GM19193 (cell line): ENCODE results near the gene CPT2.

ENCODE experiments used
- POLR2A ChIP-seq: IDR thresholded peaks from 4 replicates; pipeline ENCODE4 v1.6.1; 2011; ENCODE audit not compliant: insufficient read depth, insufficient read length; ENCODE audit errors: extremely low read depth

The CPT2 gene

DNA sequence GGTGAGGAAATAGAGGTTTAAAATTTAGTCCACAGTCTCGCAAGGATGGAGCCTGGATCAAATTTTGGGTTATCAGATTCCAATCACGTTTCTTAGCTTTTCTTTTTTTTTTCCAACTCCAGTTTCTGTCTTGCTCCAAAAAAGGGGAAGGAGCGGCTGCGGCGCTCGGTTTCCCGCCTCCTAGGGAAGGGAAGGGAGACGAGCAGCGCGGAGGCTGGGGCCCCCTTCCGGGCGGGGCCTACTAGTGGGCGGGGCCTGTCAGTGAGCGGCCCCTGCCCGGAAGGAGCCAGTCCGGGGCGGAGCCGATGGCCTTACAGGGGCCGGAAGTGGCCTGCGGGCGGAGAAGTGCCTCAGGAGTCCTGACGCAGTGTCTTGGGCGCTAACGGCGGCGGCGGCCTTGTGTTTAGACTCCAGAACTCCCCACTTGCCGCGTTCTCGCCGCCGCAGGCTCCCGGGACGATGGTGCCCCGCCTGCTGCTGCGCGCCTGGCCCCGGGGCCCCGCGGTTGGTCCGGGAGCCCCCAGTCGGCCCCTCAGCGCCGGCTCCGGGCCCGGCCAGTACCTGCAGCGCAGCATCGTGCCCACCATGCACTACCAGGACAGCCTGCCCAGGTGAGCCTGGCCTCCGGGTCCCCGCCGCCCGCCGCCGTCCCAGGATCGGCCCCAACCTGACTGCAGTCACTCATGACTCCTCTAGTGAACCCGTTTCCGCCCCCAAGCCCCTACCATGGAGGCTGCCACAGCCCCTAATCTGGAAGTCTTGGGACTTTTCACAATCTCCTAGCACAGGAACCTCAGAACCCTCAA, at the start of gene CPT2:
Gene CPT2 (plus strand): TSS at position 340 of the 806 bp plus-strand sequence. CDS start 120 bp downstream, at position 460.
- TF ChIP-seq POLR2A = peak; percentile 94

DNA sequence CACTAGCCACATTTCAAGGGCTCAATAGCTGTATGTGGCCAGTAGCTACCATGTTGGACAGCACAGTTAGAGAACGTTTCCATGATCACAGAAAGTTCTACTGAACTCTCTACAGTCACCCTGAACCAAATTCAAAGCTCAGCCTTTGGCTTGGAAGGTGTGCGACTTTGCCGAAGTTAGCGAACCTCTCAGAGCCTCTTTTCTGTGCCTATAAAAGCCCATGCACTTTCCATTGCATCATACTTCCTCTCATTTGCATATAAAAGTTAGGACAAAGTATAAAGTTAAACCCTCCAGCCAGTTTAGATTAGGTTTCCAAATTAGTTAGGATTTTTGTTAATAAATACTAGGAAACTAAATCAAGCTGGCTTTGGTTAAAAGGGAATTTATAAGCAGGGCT, 49.5 kb upstream of the CPT2 start:
- TF ChIP-seq POLR2A = no peak

- no peak for TF ChIP-seq POLR2A
Measured at GRCh38 chr1:53148123-53148522, 48.5 kb upstream of the CPT2 start.

- no peak for TF ChIP-seq POLR2A
Measured at GRCh38 chr1:53153752-53154151, 42.9 kb upstream of the CPT2 start.

- no peak for TF ChIP-seq POLR2A
Measured at GRCh38 chr1:53154859-53155438, 41.7 kb upstream of the CPT2 start.

GRCh38 chr1:53155534-53155933, 41.1 kb upstream of the CPT2 start:
- TF ChIP-seq POLR2A = no peak

DNA sequence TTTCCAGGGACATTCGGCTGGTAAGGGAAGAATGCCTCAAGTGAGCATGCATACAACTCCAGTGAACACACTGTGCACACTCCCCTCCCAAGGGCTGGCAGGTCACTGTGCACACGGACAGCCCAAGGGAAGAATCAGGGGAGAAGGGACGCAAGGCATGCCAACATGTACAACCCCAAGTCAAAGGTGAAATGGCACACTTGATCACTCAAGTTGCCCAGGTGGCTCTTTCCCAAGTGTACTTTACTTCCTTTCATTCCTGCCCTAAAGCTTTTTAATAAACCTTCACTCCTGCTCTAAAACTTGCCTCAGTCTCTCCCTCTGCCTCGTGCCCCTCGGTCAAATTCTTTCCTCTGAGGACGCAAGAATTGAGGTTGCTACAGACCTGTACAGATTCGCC, 40.7 kb upstream of the CPT2 start:
- no peak for TF ChIP-seq POLR2A

- no peak for TF ChIP-seq POLR2A
Measured at GRCh38 chr1:53156783-53157182, 39.8 kb upstream of the CPT2 start.

DNA sequence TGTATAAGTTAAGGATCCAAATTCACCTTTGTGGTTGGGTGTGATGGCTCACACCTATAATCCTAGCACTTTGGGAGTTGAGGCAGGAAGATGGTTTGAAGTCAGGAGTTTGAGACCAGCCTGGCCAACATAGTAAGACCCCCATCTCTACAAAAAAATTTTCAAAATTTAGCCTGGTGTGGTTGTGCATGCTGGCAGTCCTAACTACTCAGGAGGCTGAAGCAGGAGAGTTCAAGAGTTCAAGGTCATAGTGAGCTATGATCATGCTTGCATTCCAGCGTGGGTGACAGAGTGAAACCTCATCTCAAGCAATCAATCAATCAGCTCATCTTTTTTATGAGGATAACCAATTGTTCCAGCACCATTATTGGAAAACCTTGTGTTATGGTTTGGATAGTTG, 37.7 kb upstream of the CPT2 start:
- TF ChIP-seq POLR2A = no peak

DNA sequence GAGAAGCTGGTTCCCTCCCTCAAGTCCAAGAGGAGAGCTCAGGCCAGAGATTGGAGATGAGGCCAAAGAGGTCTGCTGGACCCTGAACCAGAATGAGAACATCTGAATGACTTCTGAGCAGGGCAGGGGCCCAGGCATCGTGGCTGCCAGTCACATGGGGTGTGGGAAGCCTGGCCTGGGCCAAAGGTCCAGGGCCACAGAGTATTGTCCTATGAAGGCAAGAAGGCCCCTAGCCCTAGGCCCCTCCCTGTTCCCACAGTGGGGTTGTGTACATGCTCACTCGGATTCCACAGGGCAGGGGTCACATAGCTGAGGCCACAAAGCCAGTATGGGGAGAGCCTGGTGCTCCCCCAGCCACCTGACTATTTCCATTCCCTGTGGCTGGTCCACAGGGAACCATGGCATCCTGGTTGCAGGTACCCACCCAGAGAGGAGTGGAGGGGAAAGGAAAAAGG, 35.7 kb upstream of the CPT2 start:
- no peak for TF ChIP-seq POLR2A

DNA sequence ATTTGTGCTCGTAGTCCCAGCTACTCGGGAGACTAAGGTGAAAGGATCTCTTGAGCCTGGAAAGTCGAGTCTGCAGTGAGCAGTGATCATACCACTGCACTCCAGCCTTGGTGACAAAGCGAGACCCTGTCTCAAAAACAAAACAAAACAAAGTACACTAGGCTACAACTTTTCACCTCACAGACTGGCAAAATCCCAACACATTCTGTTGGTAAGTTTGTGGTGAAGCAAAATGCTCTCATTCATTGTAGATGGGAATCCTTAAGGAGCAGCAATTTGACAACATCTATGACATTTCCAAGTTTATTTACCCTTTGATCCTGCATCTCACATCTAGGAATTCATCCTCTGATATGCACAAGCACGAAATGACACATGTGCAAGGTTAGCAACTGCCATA, 34.0 kb upstream of the CPT2 start:
- no peak for TF ChIP-seq POLR2A

GRCh38 chr1:53163291-53163768, 33.3 kb upstream of the CPT2 start:
- TF ChIP-seq POLR2A = no peak

DNA sequence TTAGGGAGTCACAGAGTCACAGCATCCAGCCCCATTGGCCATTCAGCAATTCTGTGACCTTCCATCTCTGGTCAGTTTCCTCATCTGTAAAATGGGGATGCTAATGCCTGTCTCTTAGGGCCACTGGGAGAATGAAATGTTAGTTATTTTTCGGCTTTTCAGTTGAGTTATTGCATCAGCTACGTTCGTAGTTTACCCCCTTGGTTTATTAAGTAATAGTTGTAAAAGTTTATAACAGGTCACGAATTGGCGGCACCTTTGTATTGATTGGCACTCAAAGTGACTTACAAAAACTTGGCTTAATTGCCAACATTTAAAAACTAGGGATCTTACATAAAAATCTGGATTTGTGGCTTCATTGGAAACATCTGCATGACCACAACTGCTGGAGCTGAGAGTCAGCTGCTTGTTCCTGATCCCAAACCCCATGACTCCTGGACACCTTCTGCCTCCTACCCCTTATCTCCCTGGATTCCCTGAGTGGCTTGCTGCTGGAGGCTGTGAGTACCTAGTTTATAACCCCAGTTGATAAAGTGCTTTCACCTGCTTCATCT, 31.1 kb upstream of the CPT2 start:
- TF ChIP-seq POLR2A = no peak

DNA sequence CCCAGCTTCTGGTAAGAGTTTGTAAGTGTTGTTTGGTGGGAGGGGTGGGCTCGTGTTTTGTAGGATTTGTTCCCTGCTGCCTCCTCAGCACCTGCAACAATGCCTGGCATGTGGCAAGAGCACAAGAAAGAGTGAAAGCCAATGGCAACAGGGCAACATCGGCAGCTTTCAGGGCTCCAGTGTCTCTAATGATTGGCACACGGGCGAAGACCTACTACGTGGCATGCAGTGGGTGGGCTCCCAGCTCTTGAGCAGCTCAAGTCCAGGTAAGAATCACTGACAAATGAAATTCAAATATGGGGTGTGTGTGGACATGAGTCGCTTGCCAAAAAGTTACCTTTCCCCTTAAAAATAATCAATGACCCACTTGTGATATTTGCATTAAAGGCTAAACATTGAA, 30.3 kb upstream of the CPT2 start:
- TF ChIP-seq POLR2A = no peak

- no peak for TF ChIP-seq POLR2A
Measured at GRCh38 chr1:53166912-53167311, 29.7 kb upstream of the CPT2 start.
